Activated CD8-positive, alpha-beta memory T cell treated with anti-CD3 and anti-CD28 coated beads, Interleukin-2, amount 50 U/mL, for 48 hours (primary cell): Measurements from ENCODE around the gene PDCD2L.
"Not testable (repeated sequence)": the region's sequence is repeated elsewhere in the genome, so short reads cannot be mapped to it uniquely, and the experiment has no call there.

Experiments used
- DNase-seq: peaks from one replicate; pipeline ENCODE4 v3.0.0-alpha.2; 2020

Gene PDCD2L, protein sequence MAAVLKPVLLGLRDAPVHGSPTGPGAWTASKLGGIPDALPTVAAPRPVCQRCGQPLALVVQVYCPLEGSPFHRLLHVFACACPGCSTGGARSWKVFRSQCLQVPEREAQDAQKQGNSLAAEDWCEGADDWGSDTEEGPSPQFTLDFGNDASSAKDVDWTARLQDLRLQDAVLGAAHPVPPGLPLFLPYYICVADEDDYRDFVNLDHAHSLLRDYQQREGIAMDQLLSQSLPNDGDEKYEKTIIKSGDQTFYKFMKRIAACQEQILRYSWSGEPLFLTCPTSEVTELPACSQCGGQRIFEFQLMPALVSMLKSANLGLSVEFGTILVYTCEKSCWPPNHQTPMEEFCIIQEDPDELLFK

DNA sequence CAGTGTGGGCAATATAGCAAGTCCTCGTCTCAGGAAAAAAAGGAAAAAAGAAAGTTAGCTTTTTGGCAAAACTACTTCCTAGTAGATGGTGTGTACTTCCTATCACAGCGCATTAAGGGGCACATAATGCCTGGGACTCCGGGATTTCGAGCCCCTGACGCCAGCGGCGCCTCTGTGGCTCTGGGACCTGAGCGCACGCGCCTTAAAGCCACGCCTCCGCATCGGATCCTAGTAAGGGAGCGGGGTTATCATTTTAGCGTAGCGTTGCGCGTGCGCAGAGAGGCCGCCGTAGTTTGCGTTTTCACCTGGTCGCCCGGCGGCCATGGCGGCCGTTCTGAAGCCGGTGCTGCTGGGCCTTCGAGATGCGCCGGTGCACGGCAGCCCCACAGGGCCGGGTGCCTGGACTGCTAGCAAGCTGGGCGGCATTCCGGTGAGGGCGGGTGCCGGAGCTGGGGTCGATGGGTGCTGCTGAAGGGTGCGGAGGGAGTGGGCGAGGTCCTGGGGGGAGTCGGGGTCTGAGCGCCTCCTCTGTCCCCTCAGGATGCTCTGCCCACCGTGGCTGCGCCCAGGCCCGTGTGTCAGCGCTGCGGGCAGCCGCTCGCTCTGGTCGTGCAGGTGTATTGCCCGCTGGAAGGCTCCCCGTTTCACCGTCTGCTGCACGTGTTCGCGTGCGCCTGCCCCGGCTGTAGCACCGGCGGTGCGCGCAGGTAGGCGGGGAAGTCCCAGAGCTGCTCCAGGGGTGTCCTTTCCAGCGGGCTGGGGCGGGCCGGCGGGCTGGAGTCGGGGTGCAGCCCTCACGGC lies at the start of gene PDCD2L:
TSS of gene PDCD2L (plus strand) at position 291 of the 801 bp plus-strand sequence. CDS start at position 323, 32 bp downstream.
- peak; percentile 97 for DNase-seq

DNA sequence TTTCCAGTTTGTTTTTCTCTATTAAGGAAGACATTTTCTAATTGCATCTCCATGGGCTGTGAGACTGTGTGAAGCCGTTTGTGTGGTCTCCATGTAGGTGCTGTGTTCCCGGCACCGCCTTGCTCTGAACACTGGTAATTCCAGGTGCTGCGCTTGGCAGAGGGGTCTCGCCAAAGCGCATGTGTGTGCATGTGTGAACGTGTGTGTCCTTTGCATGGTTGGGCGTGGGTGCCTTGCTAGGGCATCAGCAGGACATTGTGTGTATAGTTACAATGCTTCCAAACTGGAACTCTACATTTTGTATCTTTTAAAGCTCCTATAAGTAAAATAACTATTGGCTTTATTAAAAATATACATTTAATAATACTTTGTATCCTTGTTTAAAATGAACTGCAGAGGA lies 49.0 kb upstream of the PDCD2L start:
- DNase-seq: no peak

DNA sequence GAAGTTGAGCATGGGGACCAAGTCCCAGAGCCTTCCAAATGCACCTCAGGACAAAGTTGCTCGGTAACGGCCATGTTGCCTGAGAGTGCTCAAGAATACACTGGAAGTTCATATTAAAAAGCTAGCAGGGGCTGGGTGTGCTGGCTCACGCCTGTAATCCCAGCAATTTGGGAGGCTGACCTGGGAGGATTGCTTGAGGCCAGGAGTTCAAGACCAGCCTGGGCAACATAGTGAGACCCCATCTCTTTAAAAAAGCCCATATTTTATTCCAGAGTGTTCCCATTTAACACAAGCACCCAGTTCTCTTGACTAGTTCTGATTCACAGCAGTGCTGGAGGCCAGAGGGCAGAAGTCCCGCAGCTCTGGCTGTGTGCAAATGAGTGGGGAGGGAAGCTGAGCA lies 47.3 kb upstream of the PDCD2L start:
- DNase-seq: no peak

- DNase-seq: no peak
Observed at GRCh38 chr19:34357431-34357830, 46.8 kb upstream of the PDCD2L start.

GRCh38 chr19:34359140-34359953 lies 44.9 kb upstream of the PDCD2L start:
- DNase-seq: peak; percentile 100

- no peak for DNase-seq
Observed at GRCh38 chr19:34359954-34360315, 44.3 kb upstream of the PDCD2L start.

DNA sequence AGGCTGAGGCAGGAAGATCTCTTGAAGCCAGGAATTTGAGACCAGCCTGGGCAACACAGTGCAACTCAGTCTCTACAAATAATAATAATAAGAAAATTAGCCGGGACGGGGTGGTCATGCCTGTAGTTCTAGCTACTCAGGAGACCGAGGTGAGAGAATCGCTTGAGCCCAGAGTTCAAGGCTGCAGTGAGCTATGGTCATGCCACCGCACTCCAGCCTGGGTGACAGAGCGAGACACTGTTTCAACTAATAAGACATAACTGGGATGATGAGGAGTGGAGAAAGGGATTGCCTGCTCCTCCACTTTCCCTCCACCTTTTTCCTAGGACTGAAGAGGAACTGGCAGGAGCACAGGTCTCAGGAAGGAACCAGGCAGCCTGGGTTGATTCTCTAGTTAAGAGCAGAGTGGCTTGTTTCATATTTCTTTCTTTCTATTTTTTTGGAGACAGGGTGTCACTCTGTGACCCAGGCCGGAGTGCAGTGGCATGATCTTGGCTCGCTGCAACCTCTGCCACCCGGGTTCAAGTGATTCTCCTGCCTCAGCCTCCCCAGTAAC lies 43.8 kb upstream of the PDCD2L start:
- no peak for DNase-seq

GRCh38 chr19:34362679-34363069 lies 41.5 kb upstream of the PDCD2L start:
- DNase-seq: no peak

- no peak for DNase-seq
Observed at GRCh38 chr19:34363094-34363493, 41.1 kb upstream of the PDCD2L start.

DNA sequence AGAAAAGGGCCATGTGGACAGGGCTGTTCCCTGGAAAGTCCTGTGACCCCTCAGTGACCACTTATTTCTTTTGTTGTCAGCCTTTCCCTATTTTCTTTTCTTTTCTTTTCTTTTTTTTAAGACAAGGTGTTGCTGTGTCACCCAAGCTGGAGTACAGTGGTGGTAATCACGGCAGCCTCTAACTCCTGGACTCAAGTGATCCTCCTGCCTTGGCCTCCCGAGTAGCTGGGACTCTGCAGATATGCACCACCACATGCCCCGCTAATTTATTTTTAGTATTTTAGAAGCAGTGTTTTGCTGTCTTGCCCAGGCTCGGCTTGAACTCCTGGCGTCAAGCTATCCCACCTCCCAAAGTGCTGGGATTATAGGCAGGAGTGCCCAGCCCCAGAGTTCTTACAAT lies 40.3 kb upstream of the PDCD2L start:
- DNase-seq: no peak

DNA sequence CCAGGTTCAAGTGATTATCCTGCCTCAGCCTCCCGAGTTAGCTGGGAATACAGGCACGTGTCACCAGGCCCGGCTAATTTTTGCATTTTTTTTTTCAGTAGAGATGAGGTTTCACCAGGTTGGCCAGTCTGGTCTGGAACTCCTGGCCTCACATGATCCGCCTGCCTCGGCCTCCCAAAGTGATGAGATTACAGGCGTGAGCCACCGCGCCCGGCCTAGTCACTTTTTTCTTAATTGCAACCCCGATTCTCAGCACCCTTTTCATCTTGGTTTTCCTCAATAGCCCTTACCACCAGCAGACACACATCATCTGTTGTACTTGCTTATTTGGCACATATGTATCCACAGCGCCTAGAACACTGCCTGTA lies 39.8 kb upstream of the PDCD2L start:
- DNase-seq: no peak

DNA sequence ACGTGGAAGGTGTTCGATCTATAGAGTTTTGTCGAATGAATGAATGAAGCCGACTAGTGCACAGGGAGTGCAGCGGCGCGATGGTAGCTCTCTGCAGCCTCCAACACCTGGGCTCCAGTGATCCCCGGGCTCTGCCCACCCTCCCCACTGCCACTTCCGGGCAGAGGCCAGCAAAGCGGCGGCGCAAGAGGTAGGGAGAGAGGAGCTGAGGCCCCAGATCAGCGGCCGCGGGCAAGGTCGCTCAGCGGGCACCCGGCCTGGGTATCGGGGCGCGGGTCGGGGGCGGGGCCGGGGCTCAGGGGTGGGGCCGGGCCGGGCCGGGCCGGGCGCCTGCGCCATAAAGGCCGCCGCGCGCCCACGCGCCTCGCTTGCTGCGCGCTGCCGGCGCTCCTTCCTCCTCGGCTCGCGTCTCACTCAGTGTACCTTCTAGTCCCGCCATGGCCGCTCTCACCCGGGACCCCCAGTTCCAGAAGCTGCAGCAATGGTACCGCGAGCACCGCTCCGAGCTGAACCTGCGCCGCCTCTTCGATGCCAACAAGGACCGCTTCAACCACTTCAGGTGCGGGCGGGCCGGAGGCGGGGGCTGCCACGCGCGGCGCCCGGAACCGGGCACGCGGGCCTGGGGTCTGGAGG lies 39.3 kb upstream of the PDCD2L start, which contains the start of gene GPI:
TSS of gene GPI (plus strand) at position 367 of the 633 bp plus-strand sequence. CDS start at position 438, 71 bp downstream.
- peak; percentile 89 for DNase-seq

DNA sequence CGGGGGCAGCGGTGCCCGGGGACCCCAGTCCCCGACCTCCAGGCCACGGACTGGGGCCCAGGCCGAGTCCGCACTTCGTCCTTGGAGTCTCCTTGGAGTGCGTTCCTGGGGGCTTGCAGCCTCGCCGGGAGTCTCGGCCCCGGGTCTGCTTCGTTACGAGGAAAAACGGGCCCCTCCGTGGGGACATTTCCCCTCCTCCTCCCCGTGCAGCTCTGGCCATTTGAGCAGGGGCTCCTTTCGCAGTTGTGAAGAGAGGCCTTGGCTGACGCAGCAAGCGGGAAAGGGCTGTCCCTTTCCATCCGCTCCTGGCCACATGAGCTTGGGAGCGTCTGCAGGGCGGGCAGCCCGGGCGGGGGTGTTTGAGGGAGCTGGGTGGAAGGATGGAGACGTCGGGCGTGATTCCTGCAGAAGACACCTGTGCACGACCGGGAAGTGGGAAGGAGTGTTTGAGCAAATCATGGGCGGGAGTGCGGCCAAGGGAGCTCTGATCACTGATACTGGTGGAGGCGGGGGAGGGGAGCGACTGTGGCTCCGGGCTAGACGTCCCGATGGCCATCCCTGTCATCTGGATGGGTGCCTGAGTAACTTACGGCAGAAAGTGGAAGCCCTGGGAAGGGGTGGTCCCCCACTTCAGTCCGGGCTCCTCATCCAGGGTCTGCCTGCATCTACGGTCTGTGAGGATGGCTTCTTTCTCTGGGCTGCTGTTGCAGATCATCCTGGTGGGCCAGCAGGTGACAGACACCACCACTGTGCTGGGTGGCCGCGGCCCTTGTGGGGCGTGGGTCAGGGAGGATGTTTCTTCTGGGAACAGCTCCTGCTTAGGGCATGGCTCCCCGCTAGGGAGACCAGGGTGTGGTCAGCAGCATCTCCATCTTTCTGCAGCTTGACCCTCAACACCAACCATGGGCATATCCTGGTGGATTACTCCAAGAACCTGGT lies 38.5 kb upstream of the PDCD2L start:
- no peak for DNase-seq

GRCh38 chr19:34366738-34367623 lies 37.2 kb upstream of the PDCD2L start:
- DNase-seq: no peak

- no peak for DNase-seq
Observed at GRCh38 chr19:34367624-34367957, 36.6 kb upstream of the PDCD2L start.

GRCh38 chr19:34368338-34368737 lies 35.9 kb upstream of the PDCD2L start:
- no peak for DNase-seq

DNA sequence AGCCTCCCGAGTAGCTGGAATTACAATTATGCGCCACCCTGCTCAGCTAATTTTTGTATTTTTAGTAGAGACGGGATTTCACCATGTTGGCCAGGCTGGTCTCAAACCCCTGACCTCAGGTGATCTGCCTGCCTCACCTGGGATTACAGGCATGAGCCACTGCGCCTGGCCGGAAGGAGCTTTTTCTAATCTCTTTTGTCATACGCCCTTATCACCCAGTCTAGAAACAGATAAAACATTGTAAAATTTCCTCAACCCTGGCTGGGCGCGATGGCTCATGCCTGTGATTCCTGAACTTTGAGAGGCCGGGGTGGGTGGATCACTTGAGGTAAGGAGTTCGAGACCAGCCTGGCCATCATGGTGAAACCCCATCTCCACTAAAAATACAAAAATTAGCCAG lies 35.0 kb upstream of the PDCD2L start:
- not testable (repeated sequence) for DNase-seq

DNA sequence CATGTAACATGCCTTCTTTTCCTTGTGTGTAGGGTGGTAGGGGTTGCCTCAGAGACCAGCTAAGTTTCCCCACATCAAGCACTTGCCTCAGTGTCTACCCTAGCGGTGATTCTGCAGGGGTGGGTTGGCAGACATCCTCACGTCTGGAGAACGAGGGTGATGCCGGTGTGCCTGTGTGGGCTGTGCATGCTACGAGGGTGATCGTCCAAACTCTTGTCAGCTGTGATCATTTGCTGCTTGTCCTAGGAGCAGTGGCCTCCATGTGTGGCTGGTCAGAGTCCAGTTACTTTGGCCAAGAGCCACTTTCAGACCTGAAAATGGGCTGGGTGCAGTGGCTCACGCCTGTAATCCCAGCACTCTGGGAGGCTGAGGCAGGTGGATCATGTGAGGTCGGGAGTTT lies 34.1 kb upstream of the PDCD2L start:
- DNase-seq: no peak

DNA sequence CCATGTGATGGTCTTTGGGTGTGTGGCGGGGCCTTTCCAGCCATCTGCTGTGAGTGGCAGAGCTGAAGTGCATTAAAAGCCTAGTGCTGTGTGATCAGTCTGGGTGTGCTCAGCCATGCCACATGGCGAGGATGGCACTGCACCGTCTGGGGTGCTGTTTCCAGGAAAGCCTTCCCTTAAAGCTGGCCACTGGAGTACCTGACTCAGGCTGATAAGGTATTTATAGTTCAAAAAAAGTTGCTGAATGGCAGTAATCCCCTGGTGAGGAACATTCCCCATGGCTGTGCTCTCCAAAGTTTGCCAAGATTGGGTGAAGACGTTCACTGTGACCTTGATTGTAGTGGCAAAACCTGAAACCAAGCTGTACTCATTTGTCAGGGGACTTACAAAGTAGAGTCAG lies 33.2 kb upstream of the PDCD2L start:
- no peak for DNase-seq

DNA sequence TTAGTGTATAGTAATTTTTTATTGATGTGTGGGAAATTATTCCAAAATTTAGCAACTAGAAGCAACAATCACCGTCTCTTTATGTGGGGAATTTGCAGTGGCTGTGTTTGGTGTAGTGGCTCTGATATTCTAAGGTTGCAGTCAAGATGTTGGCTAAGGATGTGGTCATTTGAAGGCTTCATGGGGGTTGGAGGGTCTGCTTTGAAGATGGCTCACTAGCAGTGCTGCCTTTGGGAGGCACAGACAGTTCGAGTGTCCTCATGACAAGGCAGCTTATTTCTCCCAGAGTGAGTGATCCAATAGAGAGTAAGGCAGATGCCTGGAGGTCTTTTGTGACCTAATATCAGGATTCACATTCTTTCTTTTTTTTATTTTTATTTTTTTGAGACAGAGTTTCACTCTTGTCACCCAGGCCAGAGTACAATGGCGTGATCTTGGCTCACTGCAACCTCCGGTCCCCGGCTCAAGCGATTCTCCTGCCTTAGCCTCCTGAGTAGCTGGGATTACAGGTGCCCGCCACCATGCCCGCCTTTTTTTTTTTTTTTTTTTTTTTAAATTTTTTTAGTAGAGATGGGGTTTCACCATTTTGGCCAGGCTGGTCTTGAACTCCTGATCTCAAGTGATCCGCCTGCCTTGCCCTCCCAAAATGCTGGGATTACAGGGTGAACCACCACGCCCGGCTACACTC lies 30.5 kb upstream of the PDCD2L start:
- no peak for DNase-seq
